DMS153 treated with DMSO at 0.1 percent for 48 hours (cell line): ENCODE measurements around the gene LYPD4.

ENCODE experiments used
- DNase-seq: peaks from one replicate; lab custom pipeline; 2025; ENCODE audit not compliant: unreplicated experiment; lab: John Stamatoyannopoulos, UW

Gene LYPD4

GRCh38 chr19:41844601-41845000 is at the start of gene LYPD4:
LYPD4 (minus strand) TSS chr19:41844683; CDS start chr19:41839285, 5,398 bp downstream.
- DNase-seq = no peak

GRCh38 chr19:41893899-41894298 is 49.4 kb upstream of the LYPD4 start:
- no peak for DNase-seq

- DNase-seq = no peak
Observed at GRCh38 chr19:41892173-41892902, 47.9 kb upstream of the LYPD4 start.

- DNase-seq = no peak
Observed at GRCh38 chr19:41890936-41891335, 46.5 kb upstream of the LYPD4 start.

GRCh38 chr19:41889896-41890295 is 45.4 kb upstream of the LYPD4 start:
- DNase-seq = no peak

GRCh38 chr19:41888926-41889325 is 44.4 kb upstream of the LYPD4 start:
- DNase-seq = no peak

- peak; percentile 42 for DNase-seq
Observed at GRCh38 chr19:41887711-41888382, 43.4 kb upstream of the LYPD4 start.

- DNase-seq = no peak
Observed at GRCh38 chr19:41886761-41887710, 42.6 kb upstream of the LYPD4 start.

GRCh38 chr19:41883821-41884733 is 39.6 kb upstream of the LYPD4 start:
- DNase-seq = peak; percentile 92

GRCh38 chr19:41883463-41883820 is 39.0 kb upstream of the LYPD4 start:
- no peak for DNase-seq

- DNase-seq = peak; percentile 39
Observed at GRCh38 chr19:41882568-41883462, 38.3 kb upstream of the LYPD4 start, which contains the start of gene ARHGEF1. ARHGEF1 (plus strand) TSS chr19:41883184; CDS start chr19:41888083, 4,899 bp downstream.

GRCh38 chr19:41880329-41880708 is 35.8 kb upstream of the LYPD4 start:
- DNase-seq = no peak

- no peak for DNase-seq
Observed at GRCh38 chr19:41879670-41880328, 35.3 kb upstream of the LYPD4 start.

- DNase-seq = no peak
Observed at GRCh38 chr19:41879080-41879479, 34.6 kb upstream of the LYPD4 start.

GRCh38 chr19:41877916-41878905 is 33.7 kb upstream of the LYPD4 start:
- DNase-seq = no peak

- DNase-seq = no peak
Observed at GRCh38 chr19:41876847-41877832, 32.7 kb upstream of the LYPD4 start, which contains the start of gene CD79A. CD79A (plus strand) TSS chr19:41877279; CDS start chr19:41877305, 26 bp downstream.
